Fibroblast of skin of left quadriceps (primary cell): ENCODE measurements around the gene CD320.

Experiments used
- DNase-seq, 2 experiments: peaks; one replicate each; pipeline ENCODE4 v3.0.0-alpha.2; 2013; ENCODE audit warnings: low read depth in 2 of 2

The CD320 gene

GRCh38 chr19:8255426-8256125 lies 52.6 kb downstream of the CD320 start:
- DNase-seq: no peak

- DNase-seq: no peak
These were observed 53.7 kb downstream of the CD320 start for GRCh38 chr19:8254286-8255001.

GRCh38 chr19:8253678-8254077 lies 54.5 kb downstream of the CD320 start:
- no peak for DNase-seq

- DNase-seq: peak; percentile 42 to 49
These were observed 55.1 kb downstream of the CD320 start for GRCh38 chr19:8252922-8253589.
